Smooth muscle cell (in vitro differentiated cells): Measurements from ENCODE around the gene SERPINB8. TPM values are rescaled to one million over a fixed set of nuclear protein-coding genes. Genes with fewer than 3 reads are reported as not detected.

Experiments used
- DNase-seq: peaks from one replicate; lab custom pipeline; 2025; ENCODE audit not compliant: unreplicated experiment; lab: John Stamatoyannopoulos, UW
- H2AFZ ChIP-seq: fragments of 200-600 bp; sonication (generic); 2 replicates; pipeline ENCODE4 v1.6.0; 2016; ENCODE audit warnings: antibody characterized with exemption, low read depth, mild to moderate bottlenecking
- H3F3A ChIP-seq: fragments of 200-600 bp; sonication (generic); 2 replicates; pipeline ENCODE4 v1.6.0; 2017; ENCODE audit warnings: antibody characterized with exemption, low read depth
- H3K27ac ChIP-seq: fragments of 200-600 bp; sonication (generic); 2 replicates; pipeline ENCODE4 v1.5.1; 2016; ENCODE audit warnings: low read depth, mild to moderate bottlenecking
- H3K27me3 ChIP-seq: fragments of 200-600 bp; sonication (generic); 2 replicates; pipeline ENCODE4 v1.6.1; 2016; ENCODE audit warnings: low read depth, mild to moderate bottlenecking
- H3K36me3 ChIP-seq: fragments of 200-600 bp; sonication (generic); 2 replicates; pipeline ENCODE4 v1.5.1; 2016; ENCODE audit warnings: low read depth
- H3K4me1 ChIP-seq: fragments of 200-600 bp; sonication (generic); 2 replicates; pipeline ENCODE4 v1.5.1; 2016; ENCODE audit warnings: low read depth
- H3K4me2 ChIP-seq: fragments of 200-600 bp; sonication (generic); 2 replicates; pipeline ENCODE4 v1.6.0; 2016; ENCODE audit warnings: mild to moderate bottlenecking
- H3K4me3 ChIP-seq: fragments of 200-600 bp; sonication (generic); 2 replicates; pipeline ENCODE4 v1.5.1; 2016; ENCODE audit warnings: mild to moderate bottlenecking
- H3K79me2 ChIP-seq: fragments of 200-600 bp; sonication (generic); 2 replicates; pipeline ENCODE4 v1.6.0; 2016; ENCODE audit warnings: low read depth, mild to moderate bottlenecking
- H3K9ac ChIP-seq: fragments of 200-600 bp; sonication (generic); 2 replicates; pipeline ENCODE4 v1.6.0; 2016; ENCODE audit warnings: low read depth
- H3K9me3 ChIP-seq: fragments of 200-600 bp; sonication (generic); replicated peaks from 2 replicates; pipeline ENCODE4 v1.5.1; 2016; ENCODE audit warnings: low read depth
- H4K20me1 ChIP-seq: fragments of 200-600 bp; sonication (generic); 2 replicates; pipeline ENCODE4 v1.6.0; 2016; ENCODE audit warnings: low read depth
- WGBS: methylation state at CpG from one replicate; pipeline ENCODE4 v1.1.7; 2016; ENCODE audit warnings: low lambda C conversion rate; 5-methylcytosine and 5-hydroxymethylcytosine counted together
- polyA plus RNA-seq: library from polyadenylated mRNA; unstranded; fragments of >200 nt; fragmentation: Nextera tagmentation; extraction: Ambion mirVana; gene quantifications from 2 replicates; pipeline ENCODE4 v1.2.1, GENCODE V29; 2016
- total RNA-seq: library from RNA; depleted of rRNA; stranded (reverse); fragments of >200 nt; gene quantifications from 2 replicates; pipeline ENCODE4 v1.2.3, GENCODE V29; 2014
- TF ChIP-seq, protein P1 (sequence below): fragments of 200-600 bp; sonication (generic); IDR thresholded peaks from 2 replicates; pipeline ENCODE4 v1.5.1; 2017; ENCODE audit warnings: borderline replicate concordance, mild to moderate bottlenecking, antibody characterized with exemption; ENCODE audit not compliant: insufficient read depth, poor library complexity, severe bottlenecking

Gene SERPINB8
- total and polyA plus RNA-seq, 2 experiments from 2014 or later = 15.9 to 20.5 TPM

- TF ChIP-seq, protein P1, sequence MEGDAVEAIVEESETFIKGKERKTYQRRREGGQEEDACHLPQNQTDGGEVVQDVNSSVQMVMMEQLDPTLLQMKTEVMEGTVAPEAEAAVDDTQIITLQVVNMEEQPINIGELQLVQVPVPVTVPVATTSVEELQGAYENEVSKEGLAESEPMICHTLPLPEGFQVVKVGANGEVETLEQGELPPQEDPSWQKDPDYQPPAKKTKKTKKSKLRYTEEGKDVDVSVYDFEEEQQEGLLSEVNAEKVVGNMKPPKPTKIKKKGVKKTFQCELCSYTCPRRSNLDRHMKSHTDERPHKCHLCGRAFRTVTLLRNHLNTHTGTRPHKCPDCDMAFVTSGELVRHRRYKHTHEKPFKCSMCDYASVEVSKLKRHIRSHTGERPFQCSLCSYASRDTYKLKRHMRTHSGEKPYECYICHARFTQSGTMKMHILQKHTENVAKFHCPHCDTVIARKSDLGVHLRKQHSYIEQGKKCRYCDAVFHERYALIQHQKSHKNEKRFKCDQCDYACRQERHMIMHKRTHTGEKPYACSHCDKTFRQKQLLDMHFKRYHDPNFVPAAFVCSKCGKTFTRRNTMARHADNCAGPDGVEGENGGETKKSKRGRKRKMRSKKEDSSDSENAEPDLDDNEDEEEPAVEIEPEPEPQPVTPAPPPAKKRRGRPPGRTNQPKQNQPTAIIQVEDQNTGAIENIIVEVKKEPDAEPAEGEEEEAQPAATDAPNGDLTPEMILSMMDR = peak; percentile 74
- H2AFZ ChIP-seq = no peak overlapping the region
- no peaks in the 10 kb centered on the region for H3K79me2 ChIP-seq
- H3K4me2 ChIP-seq = no peak overlapping the region
- H3F3A ChIP-seq = no peaks in the 10 kb centered on the region
- no peaks in the 10 kb centered on the region for H4K20me1 ChIP-seq
- H3K4me3 ChIP-seq = no peak overlapping the region
- WGBS = 96% methylated on average over 1 of the region's 1 CpG
- no peak overlapping the region for H3K27ac ChIP-seq
- no peaks in the 10 kb centered on the region for H3K27me3 ChIP-seq
- no peaks in the 10 kb centered on the region for H3K4me1 ChIP-seq
- DNase-seq = no peak
- no peaks in the 10 kb centered on the region for H3K36me3 ChIP-seq
- no peak overlapping the region for H3K9ac ChIP-seq
- no peaks in the 10 kb centered on the region for H3K9me3 ChIP-seq
Observed at GRCh38 chr18:63963615-63964256, 6.1 kb upstream of the SERPINB8 start.

DNA sequence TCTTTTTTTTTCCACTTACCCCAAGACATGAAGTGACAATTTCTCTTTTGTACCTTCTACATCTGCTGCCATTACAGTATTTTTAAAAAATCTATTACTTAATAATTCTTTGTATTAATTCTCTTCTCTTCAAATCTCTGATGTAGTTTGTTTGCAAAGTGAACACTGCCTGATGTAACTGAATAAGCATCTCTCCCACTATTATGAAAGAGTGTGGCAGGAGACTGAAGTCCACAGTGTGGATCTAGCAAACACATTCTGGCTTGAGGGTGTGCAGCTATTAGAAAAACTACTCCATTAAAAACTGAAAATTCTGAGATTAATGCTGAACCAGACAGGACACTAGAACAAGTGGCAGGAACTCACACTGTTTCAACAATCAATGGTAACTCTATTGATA lies 5.0 kb upstream of the SERPINB8 start:
- Histone ChIP-seq H3K27ac (no peak overlapping the region), H4K20me1 (no peaks in the 10 kb centered on the region), H3F3A (no peaks in the 10 kb centered on the region), H3K36me3 (no peaks in the 10 kb centered on the region), H3K4me3 (no peak overlapping the region), H3K79me2 (no peaks in the 10 kb centered on the region), H3K9ac (no peak overlapping the region), H3K27me3 (no peaks in the 10 kb centered on the region), H3K4me2 (no peak overlapping the region), H3K9me3 (no peaks in the 10 kb centered on the region), H3K4me1 (no peaks in the 10 kb centered on the region), H2AFZ (no peak overlapping the region)
- TF ChIP-seq, protein P1 = no peak
- DNase-seq = no peak

DNA sequence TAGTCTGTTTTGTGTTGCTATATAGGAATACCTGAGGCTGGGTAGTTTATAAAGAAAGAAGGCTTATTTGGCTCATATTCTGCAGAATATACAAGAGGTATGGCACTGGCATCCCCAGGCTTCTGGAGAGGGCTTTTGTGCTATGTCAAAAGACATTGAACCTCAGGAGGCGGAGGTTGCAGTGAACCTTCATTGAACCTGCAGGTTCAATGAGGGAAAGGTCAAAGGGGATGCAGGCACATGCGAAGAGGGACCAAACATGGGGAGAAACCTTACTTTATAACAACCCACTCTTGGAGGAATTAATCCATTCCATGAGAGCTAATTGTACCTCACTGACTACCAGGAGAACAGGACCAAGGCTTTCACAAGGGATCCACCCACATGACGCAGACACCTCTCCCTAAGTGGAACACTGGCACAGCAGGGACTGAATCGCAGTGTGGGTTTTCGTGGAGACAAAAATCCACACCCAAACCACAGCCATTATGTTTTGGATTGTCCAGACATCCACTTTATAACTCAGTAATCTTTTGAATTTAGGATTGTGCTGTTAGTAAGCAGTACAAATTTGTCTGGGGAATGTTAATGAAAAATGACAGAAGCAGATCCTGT lies 4.1 kb upstream of the SERPINB8 start:
- H3K79me2 ChIP-seq = no peaks in the 10 kb centered on the region
- WGBS = 88% methylated on average over 5 of the region's 5 CpGs

More for the DNA sequence above, 4.1 kb upstream of the SERPINB8 start:
- no peak overlapping the region for H3K4me2 ChIP-seq
- no peaks in the 10 kb centered on the region for H3F3A ChIP-seq
- H3K4me3 ChIP-seq = no peak overlapping the region
- no peak overlapping the region for H3K27ac ChIP-seq
- DNase-seq = no peak
- no peaks in the 10 kb centered on the region for H3K27me3 ChIP-seq
- H3K36me3 ChIP-seq = no peaks in the 10 kb centered on the region
- H3K9me3 ChIP-seq = no peaks in the 10 kb centered on the region
- TF ChIP-seq, protein P1 = no peak
- H4K20me1 ChIP-seq = no peaks in the 10 kb centered on the region
- no peak overlapping the region for H2AFZ ChIP-seq
- H3K4me1 ChIP-seq = no peaks in the 10 kb centered on the region
- H3K9ac ChIP-seq = no peak overlapping the region
